PFSK-1 (cell line): ENCODE measurements around the gene ZCCHC8.

Source experiments
- FOXP2 ChIP-seq: optimal IDR thresholded peaks from 2 replicates; pipeline ENCODE3; 2011; ENCODE audit warnings: borderline replicate concordance, control low read depth, inconsistent platforms; ENCODE audit not compliant: insufficient read depth; ENCODE audit errors: extremely low read length, extremely low read depth
- POLR2AphosphoS5 ChIP-seq: IDR thresholded peaks from 2 replicates; pipeline ENCODE4 v1.6.1; 2012; ENCODE audit warnings: low read depth, mild to moderate bottlenecking, control low read depth, low read length, moderate library complexity
- REST ChIP-seq, 2 experiments: IDR thresholded peaks; 2 replicates each; pipeline versions ENCODE4 v1.6.1 to v1.8.0; 2011 to 2012; ENCODE audit warnings: low read depth in 2 of 2, low read length in 2 of 2, control low read depth in 1 of 2, inconsistent platforms in 1 of 2, mild to moderate bottlenecking in 1 of 2, moderate library complexity in 1 of 2; ENCODE audit not compliant: insufficient read depth in 1 of 2
- SIN3A ChIP-seq: IDR thresholded peaks from 2 replicates; pipeline ENCODE4 v1.6.1; 2012; ENCODE audit warnings: mild to moderate bottlenecking, low read length, moderate library complexity, borderline replicate concordance; ENCODE audit not compliant: insufficient read depth
- TAF1 ChIP-seq: IDR thresholded peaks from 2 replicates; pipeline ENCODE4 v1.6.1; 2012; ENCODE audit warnings: low read length, control low read depth, borderline replicate concordance; ENCODE audit not compliant: insufficient read depth

ZCCHC8 gene

DNA sequence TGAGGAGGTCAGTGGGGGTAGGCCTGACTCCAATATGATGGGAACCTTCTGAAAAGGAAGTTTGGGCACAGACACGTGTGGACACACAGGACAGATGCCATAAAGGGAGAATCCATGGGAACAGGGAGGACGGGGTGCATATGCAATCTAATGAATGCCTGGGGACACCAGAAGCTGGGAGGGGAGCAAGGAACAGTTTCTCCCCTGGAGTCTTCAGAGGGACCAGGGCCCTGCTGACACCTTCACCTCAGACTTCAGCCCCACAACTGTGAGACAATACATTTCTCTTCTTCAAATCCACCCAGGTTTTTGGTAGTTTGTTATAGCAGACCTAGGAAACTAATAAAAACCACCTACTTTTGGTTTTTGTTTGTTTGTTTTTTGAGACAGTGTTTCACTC, 43.1 kb downstream of the ZCCHC8 start:
- TF ChIP-seq SIN3A (no peak), POLR2AphosphoS5 (no peak), REST (IDR thresholded peaks at IDR 0.05; ENCODE audit: insufficient read depth in 1 of 2, low read depth in 2 of 2, low read length in 2 of 2) (no peak), TAF1 (no peak), FOXP2 (no peak)

GRCh38 chr12:122454739-122455138, 46.0 kb downstream of the ZCCHC8 start:
- TF ChIP-seq REST (IDR thresholded peaks at IDR 0.05; ENCODE audit: insufficient read depth in 1 of 2, low read depth in 2 of 2, low read length in 2 of 2) (no peak), TAF1 (no peak), SIN3A (no peak), FOXP2 (no peak), POLR2AphosphoS5 (no peak)

DNA sequence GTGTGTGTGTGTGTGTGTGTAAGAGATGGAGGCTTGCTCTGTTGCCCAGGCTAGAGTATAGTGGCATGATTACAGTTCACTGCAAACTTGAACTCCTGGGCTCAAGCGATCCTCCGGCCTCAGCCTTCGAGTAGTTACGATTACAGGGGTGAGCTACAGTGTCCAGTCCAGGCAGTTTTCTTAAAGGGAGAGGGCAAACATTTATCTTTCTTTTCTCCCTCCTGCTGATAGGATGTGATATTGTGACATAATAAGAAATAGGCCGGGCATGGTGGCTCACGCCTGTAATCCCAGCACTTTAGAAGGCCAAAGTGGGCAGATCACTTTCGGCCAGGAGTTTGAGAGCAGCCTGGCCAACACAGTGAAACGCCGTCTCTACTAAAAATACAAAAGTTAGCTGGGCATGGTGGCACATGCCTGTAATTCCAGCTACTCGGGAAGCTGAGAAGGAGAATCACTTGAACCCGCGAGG, 46.4 kb downstream of the ZCCHC8 start:
- TF ChIP-seq REST (IDR thresholded peaks at IDR 0.05; ENCODE audit: insufficient read depth in 1 of 2, low read depth in 2 of 2, low read length in 2 of 2) (no peak), TAF1 (no peak), POLR2AphosphoS5 (no peak), FOXP2 (no peak), SIN3A (no peak)

- TF ChIP-seq FOXP2 (no peak), SIN3A (no peak), POLR2AphosphoS5 (no peak)
These were observed 47.9 kb downstream of the ZCCHC8 start for GRCh38 chr12:122452701-122453285.

DNA sequence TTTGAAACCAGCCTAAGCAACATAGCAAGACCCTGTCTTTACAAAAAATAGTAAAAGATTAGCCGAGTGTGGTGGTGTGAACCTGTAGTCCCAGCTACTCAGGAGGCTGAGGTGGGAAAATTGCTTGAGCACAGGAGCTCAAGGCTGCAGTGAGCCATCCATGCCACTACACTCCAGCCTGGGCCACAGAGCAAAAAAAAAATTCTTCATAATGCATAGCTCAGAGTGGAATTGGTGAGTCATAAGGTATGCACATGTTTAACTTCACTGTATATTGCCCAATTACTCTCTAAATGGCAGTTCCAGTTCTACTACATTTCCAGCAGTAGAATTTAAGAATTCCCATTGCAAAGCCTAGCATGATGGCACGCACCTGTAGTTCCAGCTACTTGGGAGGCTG, 51.4 kb downstream of the ZCCHC8 start:
- no peak for TF ChIP-seq FOXP2
- TF ChIP-seq SIN3A, result no peak
- no peak for TF ChIP-seq TAF1
- TF ChIP-seq POLR2AphosphoS5, result no peak
- TF ChIP-seq REST (IDR thresholded peaks at IDR 0.05; ENCODE audit: insufficient read depth in 1 of 2, low read depth in 2 of 2, low read length in 2 of 2), result no peak
